ENCODE results near the gene MAD1L1. TPM values are rescaled to one million over a fixed set of nuclear protein-coding genes. Genes with fewer than 3 reads are reported as not detected.

The MAD1L1 gene
- total RNA-seq, 1 experiment from 2014 or later = 46.7 TPM

DNA sequence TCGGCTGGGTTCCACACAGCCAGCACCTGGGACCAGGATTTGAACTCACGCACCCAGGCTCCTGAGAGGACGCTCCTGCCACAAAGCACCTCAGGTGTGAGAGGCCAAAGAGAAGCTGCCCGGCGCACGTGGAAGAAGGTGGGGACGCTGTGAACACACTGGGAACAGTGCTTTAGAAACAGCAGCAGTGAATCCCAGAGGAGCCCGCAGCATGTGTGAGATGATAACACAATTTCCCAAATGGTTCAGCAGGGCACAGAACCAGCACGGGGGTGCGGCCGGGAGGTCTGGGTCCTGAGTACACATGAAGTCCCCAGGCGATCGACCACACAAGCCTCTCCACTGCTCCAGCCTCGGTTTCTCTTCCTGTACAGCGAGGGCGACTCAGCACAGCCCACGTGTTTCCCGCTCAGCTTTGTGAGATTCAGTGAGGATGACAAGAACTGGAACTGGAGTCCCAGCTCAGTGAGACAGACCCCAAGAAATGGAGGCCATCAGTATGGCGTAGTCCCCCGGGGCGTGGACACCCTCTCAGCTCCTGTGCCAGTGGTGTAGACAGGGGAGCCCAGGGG lies 188.3 kb downstream of the MAD1L1 start:
- ChIA-PET POLR2A (ENCODE audit: low non-redundant PET) (no interaction called here), CTCF (no interaction called here)
- no peaks in the 10 kb centered on the region for H3K36me3 ChIP-seq (ENCODE audit: insufficient read depth, low read length, poor library complexity, severe bottlenecking)
- no peak for TF ChIP-seq EZH2 (IDR thresholded peaks at IDR 0.05; ENCODE audit: borderline replicate concordance, low read depth, low read length, poor library complexity, severe bottlenecking)
- TF ChIP-seq, protein P1, sequence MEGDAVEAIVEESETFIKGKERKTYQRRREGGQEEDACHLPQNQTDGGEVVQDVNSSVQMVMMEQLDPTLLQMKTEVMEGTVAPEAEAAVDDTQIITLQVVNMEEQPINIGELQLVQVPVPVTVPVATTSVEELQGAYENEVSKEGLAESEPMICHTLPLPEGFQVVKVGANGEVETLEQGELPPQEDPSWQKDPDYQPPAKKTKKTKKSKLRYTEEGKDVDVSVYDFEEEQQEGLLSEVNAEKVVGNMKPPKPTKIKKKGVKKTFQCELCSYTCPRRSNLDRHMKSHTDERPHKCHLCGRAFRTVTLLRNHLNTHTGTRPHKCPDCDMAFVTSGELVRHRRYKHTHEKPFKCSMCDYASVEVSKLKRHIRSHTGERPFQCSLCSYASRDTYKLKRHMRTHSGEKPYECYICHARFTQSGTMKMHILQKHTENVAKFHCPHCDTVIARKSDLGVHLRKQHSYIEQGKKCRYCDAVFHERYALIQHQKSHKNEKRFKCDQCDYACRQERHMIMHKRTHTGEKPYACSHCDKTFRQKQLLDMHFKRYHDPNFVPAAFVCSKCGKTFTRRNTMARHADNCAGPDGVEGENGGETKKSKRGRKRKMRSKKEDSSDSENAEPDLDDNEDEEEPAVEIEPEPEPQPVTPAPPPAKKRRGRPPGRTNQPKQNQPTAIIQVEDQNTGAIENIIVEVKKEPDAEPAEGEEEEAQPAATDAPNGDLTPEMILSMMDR (conservative IDR thresholded peaks at IDR 0.05; ENCODE audit: low read depth, low read length) = no peak
- intact Hi-C loops (cut with micrococcal nuclease; ENCODE audit: unreplicated experiment) = no loop called here
- no peak overlapping the region for H3K4me3 ChIP-seq (ENCODE audit: low read depth, low read length, poor library complexity, severe bottlenecking)
- no peaks in the 10 kb centered on the region for H3K27me3 ChIP-seq (replicated peaks; ENCODE audit: insufficient read depth, low read depth, low read length, poor library complexity)
- peak overlapping the region; percentile 72 for H3K27ac ChIP-seq (ENCODE audit: low read depth, low read length, poor library complexity, severe bottlenecking)
- no TSS peak for BruUV-seq (replicated peaks)
- H3K4me1 ChIP-seq (ENCODE audit: insufficient read depth, low read length, poor library complexity, severe bottlenecking) = peaks cover 41% of the 10 kb centered on the region
- no peaks in the 10 kb centered on the region for H3K9me3 ChIP-seq (ENCODE audit: low read depth, low read length, poor library complexity, severe bottlenecking)
- DNase-seq (ENCODE audit: low spot score) = no peak

DNA sequence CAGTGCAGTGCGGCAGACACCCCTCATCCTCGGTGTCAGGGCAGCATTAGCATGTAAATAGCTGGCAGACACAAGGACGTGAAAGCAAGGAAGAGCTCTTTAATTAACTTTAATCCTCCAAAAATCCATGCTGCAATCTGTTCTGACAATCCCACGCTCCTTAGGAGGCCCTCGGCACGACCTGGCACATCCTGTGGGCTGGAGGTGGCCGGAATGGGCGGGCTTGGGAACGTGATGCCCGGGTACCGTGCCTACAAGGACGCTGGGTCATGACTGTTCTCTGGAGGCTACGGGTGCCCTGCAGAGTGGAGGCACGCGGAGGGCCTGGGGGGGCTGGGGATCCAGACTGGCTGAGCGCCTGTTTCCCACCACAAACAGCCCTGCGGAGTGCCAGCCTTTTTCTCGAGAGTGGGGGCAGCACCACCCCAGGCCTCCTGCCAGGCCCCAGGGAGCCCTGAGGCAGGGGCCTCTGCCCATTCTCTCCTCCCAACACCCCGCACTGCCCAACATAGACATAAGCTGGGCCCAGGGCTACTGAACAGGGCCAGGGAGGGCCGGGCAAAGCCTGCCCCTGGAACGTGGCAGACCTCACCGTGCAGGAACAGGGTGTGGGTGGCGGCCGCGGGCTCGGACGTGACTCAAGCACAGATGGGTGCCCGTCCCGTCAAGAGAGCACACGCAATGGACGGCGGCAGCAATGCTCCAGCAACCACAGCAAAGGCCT lies 189.3 kb downstream of the MAD1L1 start:
- Histone ChIP-seq H3K27ac (ENCODE audit: low read depth, low read length, poor library complexity, severe bottlenecking) (peak overlapping the region; percentile 72), H3K27me3 (replicated peaks; ENCODE audit: insufficient read depth, low read depth, low read length, poor library complexity) (no peaks in the 10 kb centered on the region), H3K36me3 (ENCODE audit: insufficient read depth, low read length, poor library complexity, severe bottlenecking) (no peaks in the 10 kb centered on the region), H3K4me3 (ENCODE audit: low read depth, low read length, poor library complexity, severe bottlenecking) (no peak overlapping the region), H3K4me1 (ENCODE audit: insufficient read depth, low read length, poor library complexity, severe bottlenecking) (peaks cover 48% of the 10 kb centered on the region), H3K9me3 (ENCODE audit: low read depth, low read length, poor library complexity, severe bottlenecking) (no peaks in the 10 kb centered on the region)
- DNase-seq (ENCODE audit: low spot score) = peak; percentile 55
- ChIA-PET CTCF (no interaction called here), POLR2A (ENCODE audit: low non-redundant PET) (no interaction called here)
- TF ChIP-seq EZH2 (IDR thresholded peaks at IDR 0.05; ENCODE audit: borderline replicate concordance, low read depth, low read length, poor library complexity, severe bottlenecking) = no peak
- TF ChIP-seq, protein P1 (conservative IDR thresholded peaks at IDR 0.05; ENCODE audit: low read depth, low read length) = no peak
- intact Hi-C loops (cut with micrococcal nuclease; ENCODE audit: unreplicated experiment) = no loop called here
- BruUV-seq (replicated peaks) = no TSS peak

DNA sequence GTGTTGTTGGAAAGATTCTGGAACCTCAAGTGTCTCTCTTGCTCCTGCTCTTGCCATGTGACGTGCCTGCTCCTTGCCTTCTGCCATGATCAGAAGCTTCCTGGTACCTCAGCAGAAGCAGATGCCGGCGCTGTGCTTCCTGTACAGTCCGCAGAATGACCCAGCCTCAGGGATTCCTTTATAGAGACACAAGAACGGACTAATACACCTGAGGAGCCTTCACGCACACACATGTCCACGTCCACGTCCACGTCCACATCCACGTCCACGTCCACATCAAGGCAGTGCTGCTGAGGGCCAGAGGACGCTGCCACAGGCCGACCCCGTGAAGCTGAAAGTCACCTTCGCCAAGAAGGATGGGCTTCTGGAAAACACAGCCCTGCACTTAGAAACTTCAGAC lies 190.1 kb downstream of the MAD1L1 start:
- H3K4me1 ChIP-seq (ENCODE audit: insufficient read depth, low read length, poor library complexity, severe bottlenecking) = peaks cover 56% of the 10 kb centered on the region
- POLR2A ChIA-PET (ENCODE audit: low non-redundant PET) = no interaction called here
- no peaks in the 10 kb centered on the region for H3K9me3 ChIP-seq (ENCODE audit: low read depth, low read length, poor library complexity, severe bottlenecking)
- TF ChIP-seq, protein P1 (conservative IDR thresholded peaks at IDR 0.05; ENCODE audit: low read depth, low read length) = no peak
- no peak for TF ChIP-seq EZH2 (IDR thresholded peaks at IDR 0.05; ENCODE audit: borderline replicate concordance, low read depth, low read length, poor library complexity, severe bottlenecking)
- BruUV-seq (replicated peaks) = no TSS peak
- H3K36me3 ChIP-seq (ENCODE audit: insufficient read depth, low read length, poor library complexity, severe bottlenecking) = no peaks in the 10 kb centered on the region
- DNase-seq (ENCODE audit: low spot score) = no peak
- no peak overlapping the region for H3K27ac ChIP-seq (ENCODE audit: low read depth, low read length, poor library complexity, severe bottlenecking)
- no peaks in the 10 kb centered on the region for H3K27me3 ChIP-seq (replicated peaks; ENCODE audit: insufficient read depth, low read depth, low read length, poor library complexity)
- H3K4me3 ChIP-seq (ENCODE audit: low read depth, low read length, poor library complexity, severe bottlenecking) = no peak overlapping the region
- intact Hi-C loops (cut with micrococcal nuclease; ENCODE audit: unreplicated experiment) = no loop called here
- CTCF ChIA-PET = no interaction called here
